HG03442 (cell line): ENCODE measurements around the gene EXOC1.

ENCODE experiments used
- ATAC-seq: cut with Tn5 transposase; IDR thresholded peaks from one replicate; pipeline ENCODE4 v1.9.1; 2021; ENCODE audit warnings: mild to moderate bottlenecking, moderate library complexity; ENCODE audit not compliant: unreplicated experiment

Gene EXOC1

DNA sequence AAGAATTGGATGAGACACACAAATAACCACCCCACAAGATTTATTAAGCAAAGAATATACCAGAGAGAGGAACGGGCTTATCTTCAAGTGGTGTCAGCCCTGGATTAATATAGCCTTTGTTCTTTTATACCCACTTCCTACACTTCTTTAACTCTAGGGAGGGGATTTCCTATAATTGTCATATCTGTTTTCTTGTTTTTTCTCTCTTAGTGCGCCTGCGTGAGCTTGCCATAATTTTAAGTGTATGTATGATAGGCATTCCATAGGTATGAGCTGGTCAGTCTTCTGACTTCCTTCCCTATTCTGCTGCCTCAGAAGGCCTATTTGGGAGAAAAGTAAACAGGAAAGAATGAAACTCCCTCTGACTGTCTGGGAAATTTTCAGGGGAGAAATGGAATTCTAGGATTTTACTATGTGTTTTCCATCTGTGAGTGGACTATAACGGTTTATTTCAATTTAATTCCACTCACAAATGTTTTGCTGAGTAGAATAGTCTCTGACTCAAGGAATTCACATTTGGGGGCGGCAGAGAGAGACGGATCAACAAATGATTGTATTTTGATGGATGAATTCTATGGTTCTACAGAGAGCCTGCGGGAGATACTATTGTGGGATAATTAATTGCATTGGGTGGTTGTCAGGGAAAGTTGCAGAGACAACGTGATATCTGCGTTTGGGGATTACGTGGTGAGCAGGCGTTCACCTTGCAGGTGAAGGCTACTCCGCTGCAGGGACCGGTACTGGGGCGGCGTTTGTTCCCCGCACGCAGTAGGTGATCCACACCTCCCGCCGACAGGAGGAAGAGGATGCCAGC is 94.7 kb downstream of the EXOC1 start:
- ATAC-seq: peak; percentile 19

DNA sequence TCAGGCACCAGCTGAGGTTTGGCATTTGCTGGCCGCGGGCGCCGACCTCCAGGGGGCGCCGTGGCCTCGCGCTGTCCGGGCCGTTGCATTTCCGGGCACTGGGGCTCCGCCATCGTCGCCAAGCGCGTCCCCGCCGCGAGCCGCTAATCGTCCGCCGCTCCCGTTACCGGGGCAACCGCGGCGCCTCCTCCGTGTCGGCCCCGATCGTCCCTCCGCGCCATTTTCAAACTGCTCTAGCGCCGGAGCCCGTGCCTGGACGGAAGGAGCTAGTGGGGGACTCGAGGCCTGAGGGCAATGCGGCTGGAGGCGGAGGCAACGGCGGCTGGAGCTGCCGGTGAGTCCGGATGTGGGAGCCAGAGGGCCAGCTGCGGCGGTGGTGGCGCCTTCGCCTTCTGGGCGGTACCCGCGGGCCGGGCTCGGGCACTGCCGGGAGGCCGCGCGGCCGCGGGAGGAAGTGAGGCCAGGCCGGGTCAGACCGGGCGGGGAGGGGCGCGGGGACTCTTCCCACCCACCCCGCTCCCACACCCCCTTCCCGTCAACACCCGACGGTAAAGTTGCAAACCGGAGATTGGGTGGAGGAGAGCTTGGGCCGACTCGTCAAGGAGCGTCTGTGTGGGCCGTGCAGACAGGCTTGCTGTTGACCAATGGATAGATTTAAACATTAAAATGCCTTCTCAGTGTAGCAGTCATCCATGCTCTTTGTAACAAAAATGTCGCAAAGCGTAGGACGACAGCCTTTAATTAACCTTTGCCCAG is 95.5 kb downstream of the EXOC1 start, which contains the start of gene CEP135:
CEP135 (plus strand) TSS at position 220 of the 756 bp plus-strand sequence. CDS start 3,186 bp downstream, outside the sequence.
- ATAC-seq: peak; percentile 68

DNA sequence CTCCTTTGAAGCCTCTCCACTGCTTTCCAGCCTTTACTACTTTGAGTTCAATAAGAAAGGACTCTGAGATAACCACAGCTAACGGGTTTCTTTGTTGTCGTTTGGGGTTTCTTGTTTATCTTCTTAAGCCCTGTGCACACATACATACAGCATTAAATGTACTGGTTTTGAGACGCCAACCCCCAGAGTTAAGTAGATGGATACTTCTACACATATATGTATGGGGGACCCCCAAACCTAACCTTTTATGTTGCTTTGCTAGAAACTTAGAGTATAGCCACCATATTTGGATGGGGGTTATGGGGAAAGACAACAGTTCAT is 96.0 kb downstream of the EXOC1 start:
- ATAC-seq: no peak

DNA sequence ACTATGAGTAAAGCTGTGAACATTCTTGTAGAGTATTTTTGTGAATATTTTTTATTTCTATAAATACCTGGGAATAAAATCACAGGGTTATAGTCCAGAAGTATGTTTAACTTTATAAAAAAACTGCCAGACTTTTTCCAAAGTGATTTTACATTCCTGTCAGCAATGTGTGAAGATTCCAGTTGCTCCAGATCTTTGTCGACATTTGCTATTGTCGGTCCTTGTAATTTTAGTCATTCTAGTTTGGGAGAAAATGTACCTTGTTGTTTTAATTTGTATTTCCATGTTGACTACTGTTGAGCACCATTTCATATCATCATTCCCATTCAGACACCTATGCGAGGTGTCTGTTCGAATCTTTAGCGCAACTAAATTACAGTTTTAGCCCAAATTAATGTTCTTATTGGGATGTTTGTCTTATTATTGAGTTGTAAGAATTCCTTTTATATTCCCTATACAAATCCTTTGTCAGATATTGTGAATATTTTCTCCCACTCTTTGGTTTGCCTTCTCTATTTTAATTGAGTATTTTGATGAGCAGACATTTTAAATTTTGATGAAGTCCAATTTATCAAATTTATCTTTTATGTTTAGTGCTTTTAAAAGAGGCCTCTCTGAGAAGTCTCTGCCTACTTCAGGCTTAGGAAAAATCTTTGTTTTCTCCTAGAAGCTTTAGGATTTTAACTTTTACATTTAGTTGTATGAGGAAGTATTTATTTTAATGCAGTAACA is 97.9 kb downstream of the EXOC1 start:
- no peak for ATAC-seq
